Liver (tissue), 9 donors: ENCODE results near the gene GP1BB. TPM values are rescaled to one million over a fixed set of nuclear protein-coding genes. Genes with fewer than 3 reads are reported as not detected.

ENCODE experiments used
- DNase-seq: peaks from one replicate; pipeline ENCODE4 v3.0.0-alpha.2; 2017; ENCODE audit warnings: low spot score
- H3K27ac ChIP-seq, 2 donors: one replicate each; pipeline ENCODE4 v1.7.0; 2013; ENCODE audit warnings: inconsistent platforms in 2 of 2, low read length in 2 of 2, control low read depth in 1 of 2, low read depth in 1 of 2, mild to moderate bottlenecking in 1 of 2
- H3K27me3 ChIP-seq, 4 donors: one replicate each; pipeline versions ENCODE4 v1.6.1 to v1.7.0; 2013; ENCODE audit warnings: low read length in 3 of 4, inconsistent platforms in 1 of 4, mild to moderate bottlenecking in 1 of 4, moderate library complexity in 1 of 4; ENCODE audit not compliant: control insufficient read depth in 4 of 4, insufficient read depth in 4 of 4
- H3K36me3 ChIP-seq, 4 donors: one replicate each; pipeline versions ENCODE4 v1.6.1 to v1.7.0; 2013; ENCODE audit warnings: low read length in 3 of 4, mild to moderate bottlenecking in 3 of 4, low read depth in 1 of 4, moderate library complexity in 1 of 4; ENCODE audit not compliant: control insufficient read depth in 4 of 4, insufficient read depth in 3 of 4
- H3K4me1 ChIP-seq, 4 donors: one replicate each; pipeline versions ENCODE4 v1.6.1 to v1.7.0; 2013; ENCODE audit warnings: low read length in 3 of 4, mild to moderate bottlenecking in 3 of 4, moderate library complexity in 1 of 4; ENCODE audit not compliant: control insufficient read depth in 4 of 4, insufficient read depth in 4 of 4
- H3K4me3 ChIP-seq, 3 donors: one replicate each; pipeline versions ENCODE4 v1.6.1 to v1.7.0; 2013; ENCODE audit warnings: low read length in 3 of 3, control low read depth in 1 of 3, low read depth in 1 of 3, mild to moderate bottlenecking in 1 of 3
- H3K9ac ChIP-seq, 2 donors: one replicate each; pipeline ENCODE4 v1.7.0; 2013; ENCODE audit warnings: low read length in 2 of 2, mild to moderate bottlenecking in 2 of 2, moderate library complexity in 2 of 2, control low read depth in 1 of 2, low read depth in 1 of 2
- H3K9me3 ChIP-seq, 4 donors: one replicate each; pipeline versions ENCODE4 v1.6.1 to v1.7.0; 2013; ENCODE audit warnings: low read length in 3 of 4; ENCODE audit not compliant: control insufficient read depth in 4 of 4
- ATF3 ChIP-seq: IDR thresholded peaks from 2 replicates; pipeline ENCODE4 v1.6.1; 2016; ENCODE audit warnings: antibody characterized with exemption
- CTCF ChIP-seq: fragments of 150-350 bp; IDR thresholded peaks from 2 replicates; pipeline ENCODE4 v1.5.1; 2017; ENCODE audit warnings: improper control_type of control experiment, low read depth, low read length; ENCODE audit not compliant: missing input control
- EGR1 ChIP-seq, 2 donors: IDR thresholded peaks; 2 replicates each; pipeline ENCODE4 v1.6.1; 2016 to 2018; ENCODE audit warnings: antibody characterized with exemption in 2 of 2, low read depth in 2 of 2
- FOXA1 ChIP-seq: IDR thresholded peaks from 2 replicates; pipeline ENCODE4 v1.6.1; 2016; ENCODE audit warnings: antibody characterized with exemption
- FOXA2 ChIP-seq: IDR thresholded peaks from 2 replicates; pipeline ENCODE4 v1.6.1; 2016; ENCODE audit warnings: antibody characterized with exemption
- GABPA ChIP-seq, 2 donors: IDR thresholded peaks in 1 of 2; conservative IDR thresholded peaks in 1 of 2; 2 replicates each; pipeline ENCODE4 v1.6.1; 2016; ENCODE audit warnings: antibody characterized with exemption in 2 of 2, mild to moderate bottlenecking in 1 of 2, moderate library complexity in 1 of 2
- HNF4A ChIP-seq, 2 donors: conservative IDR thresholded peaks; 2 replicates each; pipeline ENCODE4 v1.6.1; 2016; ENCODE audit warnings: antibody characterized with exemption in 2 of 2, mild to moderate bottlenecking in 2 of 2
- HNF4G ChIP-seq: IDR thresholded peaks from 2 replicates; pipeline ENCODE4 v1.6.1; 2016; ENCODE audit warnings: antibody characterized with exemption
- JUND ChIP-seq, 2 donors: IDR thresholded peaks; 2 replicates each; pipeline ENCODE4 v1.6.1; 2016; ENCODE audit warnings: antibody characterized with exemption in 2 of 2
- MAX ChIP-seq: IDR thresholded peaks from 2 replicates; pipeline ENCODE4 v1.6.1; 2016; ENCODE audit warnings: antibody characterized with exemption
- NR2F2 ChIP-seq: IDR thresholded peaks from 2 replicates; pipeline ENCODE4 v1.6.1; 2016; ENCODE audit warnings: antibody characterized with exemption
- RXRA ChIP-seq, 2 donors: IDR thresholded peaks; 2 replicates each; pipeline ENCODE4 v1.6.1; 2017 to 2018; ENCODE audit warnings: antibody characterized with exemption in 2 of 2, mild to moderate bottlenecking in 1 of 2
- SP1 ChIP-seq: IDR thresholded peaks from 2 replicates; pipeline ENCODE4 v1.6.1; 2018; ENCODE audit warnings: antibody characterized with exemption, mild to moderate bottlenecking
- TAF1 ChIP-seq: conservative IDR thresholded peaks from 2 replicates; pipeline ENCODE4 v1.6.1; 2016; ENCODE audit warnings: antibody characterized with exemption, mild to moderate bottlenecking
- YY1 ChIP-seq: IDR thresholded peaks from 2 replicates; pipeline ENCODE4 v1.6.1; 2016; ENCODE audit warnings: antibody characterized with exemption, mild to moderate bottlenecking
- WGBS: extraction: QIAGEN DNeasy Blood & Tissue Kit; methylation state at CpG from one replicate; pipeline ENCODE4 v1.1.7; 2013; 5-methylcytosine and 5-hydroxymethylcytosine counted together
- polyA plus RNA-seq, 2 donors: library from polyadenylated mRNA; stranded (reverse) in 1 of 2; unstranded in 1 of 2; fragments of 200-250 nt in 1 of 2; fragments of >200 nt in 1 of 2; fragmentation: Nextera tagmentation in 1 of 2; extraction: Ambion mirVana in 1 of 2; gene quantifications; one replicate each; pipeline versions ENCODE4 v1.2.1 to v1.2.3, GENCODE V29; 2013 to 2015
- total RNA-seq, 2 donors: library from RNA; depleted of rRNA; stranded (reverse); fragments of >200 nt; gene quantifications; one replicate each; pipeline ENCODE4 v1.2.3, GENCODE V29; 2014
- TF ChIP-seq, protein P1 (sequence below): IDR thresholded peaks from 2 replicates; pipeline ENCODE4 v1.6.1; 2016; ENCODE audit warnings: antibody characterized with exemption, mild to moderate bottlenecking
- TF ChIP-seq, protein P2 (sequence below): IDR thresholded peaks from 2 replicates; pipeline ENCODE4 v1.6.1; 2016; ENCODE audit warnings: antibody characterized with exemption
- donor health status: healthy.
- donor health status: healthy.
- donor health status: healthy.
- donor health status: healthy.
- donor health status: healthy.

The GP1BB gene
- total and polyA plus RNA-seq, 4 donors, result 0.38 to 5.7 (median 0.51) TPM; not detected in 1

DNA sequence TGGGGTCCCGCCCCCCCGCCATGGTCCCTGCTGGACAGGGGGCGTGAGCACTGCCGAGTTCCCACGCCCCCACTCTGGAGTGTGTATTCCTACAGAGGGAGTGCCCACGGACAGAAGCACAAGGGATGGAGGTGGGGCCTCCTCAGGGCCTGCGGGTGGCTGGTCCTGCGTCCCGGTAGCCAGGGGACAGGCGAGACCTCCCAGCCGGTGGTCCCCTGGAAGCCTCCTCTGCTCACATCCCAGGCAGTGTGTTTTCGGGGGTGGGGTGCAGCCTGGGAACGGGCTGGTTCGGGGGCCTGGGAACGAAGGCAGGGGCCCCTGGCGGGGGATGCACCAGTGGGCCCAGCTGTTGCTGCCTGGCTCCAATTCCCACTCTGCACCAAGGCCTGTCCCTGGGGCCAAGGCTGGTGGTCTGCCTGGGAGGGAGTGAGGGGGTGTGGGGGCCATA lies 16.1 kb downstream of the GP1BB start:
- H3K27ac ChIP-seq, result no peak overlapping the region
- no peak overlapping the region for H3K4me3 ChIP-seq
- H3K9me3 ChIP-seq, result no peaks in the 10 kb centered on the region
- H3K36me3 ChIP-seq, result no peaks in the 10 kb centered on the region
- no peak for DNase-seq
- TF ChIP-seq EGR1 (IDR thresholded peaks at IDR 0.05; ENCODE audit: low read depth in 2 of 2) (no peak), CTCF (no peak), JUND (IDR thresholded peaks at IDR 0.05) (no peak), YY1 (no peak), FOXA1 (no peak), SP1 (no peak), ATF3 (no peak), TAF1 (no peak), HNF4A (conservative IDR thresholded peaks at IDR 0.05) (no peak), GABPA (IDR thresholded peaks at IDR 0.05 in 1 of 2, conservative IDR thresholded peaks at IDR 0.05 in 1 of 2) (no peak), RXRA (IDR thresholded peaks at IDR 0.05) (no peak), MAX (no peak), HNF4G (no peak), NR2F2 (no peak), FOXA2 (no peak)
- TF ChIP-seq, protein P1, sequence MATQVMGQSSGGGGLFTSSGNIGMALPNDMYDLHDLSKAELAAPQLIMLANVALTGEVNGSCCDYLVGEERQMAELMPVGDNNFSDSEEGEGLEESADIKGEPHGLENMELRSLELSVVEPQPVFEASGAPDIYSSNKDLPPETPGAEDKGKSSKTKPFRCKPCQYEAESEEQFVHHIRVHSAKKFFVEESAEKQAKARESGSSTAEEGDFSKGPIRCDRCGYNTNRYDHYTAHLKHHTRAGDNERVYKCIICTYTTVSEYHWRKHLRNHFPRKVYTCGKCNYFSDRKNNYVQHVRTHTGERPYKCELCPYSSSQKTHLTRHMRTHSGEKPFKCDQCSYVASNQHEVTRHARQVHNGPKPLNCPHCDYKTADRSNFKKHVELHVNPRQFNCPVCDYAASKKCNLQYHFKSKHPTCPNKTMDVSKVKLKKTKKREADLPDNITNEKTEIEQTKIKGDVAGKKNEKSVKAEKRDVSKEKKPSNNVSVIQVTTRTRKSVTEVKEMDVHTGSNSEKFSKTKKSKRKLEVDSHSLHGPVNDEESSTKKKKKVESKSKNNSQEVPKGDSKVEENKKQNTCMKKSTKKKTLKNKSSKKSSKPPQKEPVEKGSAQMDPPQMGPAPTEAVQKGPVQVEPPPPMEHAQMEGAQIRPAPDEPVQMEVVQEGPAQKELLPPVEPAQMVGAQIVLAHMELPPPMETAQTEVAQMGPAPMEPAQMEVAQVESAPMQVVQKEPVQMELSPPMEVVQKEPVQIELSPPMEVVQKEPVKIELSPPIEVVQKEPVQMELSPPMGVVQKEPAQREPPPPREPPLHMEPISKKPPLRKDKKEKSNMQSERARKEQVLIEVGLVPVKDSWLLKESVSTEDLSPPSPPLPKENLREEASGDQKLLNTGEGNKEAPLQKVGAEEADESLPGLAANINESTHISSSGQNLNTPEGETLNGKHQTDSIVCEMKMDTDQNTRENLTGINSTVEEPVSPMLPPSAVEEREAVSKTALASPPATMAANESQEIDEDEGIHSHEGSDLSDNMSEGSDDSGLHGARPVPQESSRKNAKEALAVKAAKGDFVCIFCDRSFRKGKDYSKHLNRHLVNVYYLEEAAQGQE, result no peak
- TF ChIP-seq, protein P2, sequence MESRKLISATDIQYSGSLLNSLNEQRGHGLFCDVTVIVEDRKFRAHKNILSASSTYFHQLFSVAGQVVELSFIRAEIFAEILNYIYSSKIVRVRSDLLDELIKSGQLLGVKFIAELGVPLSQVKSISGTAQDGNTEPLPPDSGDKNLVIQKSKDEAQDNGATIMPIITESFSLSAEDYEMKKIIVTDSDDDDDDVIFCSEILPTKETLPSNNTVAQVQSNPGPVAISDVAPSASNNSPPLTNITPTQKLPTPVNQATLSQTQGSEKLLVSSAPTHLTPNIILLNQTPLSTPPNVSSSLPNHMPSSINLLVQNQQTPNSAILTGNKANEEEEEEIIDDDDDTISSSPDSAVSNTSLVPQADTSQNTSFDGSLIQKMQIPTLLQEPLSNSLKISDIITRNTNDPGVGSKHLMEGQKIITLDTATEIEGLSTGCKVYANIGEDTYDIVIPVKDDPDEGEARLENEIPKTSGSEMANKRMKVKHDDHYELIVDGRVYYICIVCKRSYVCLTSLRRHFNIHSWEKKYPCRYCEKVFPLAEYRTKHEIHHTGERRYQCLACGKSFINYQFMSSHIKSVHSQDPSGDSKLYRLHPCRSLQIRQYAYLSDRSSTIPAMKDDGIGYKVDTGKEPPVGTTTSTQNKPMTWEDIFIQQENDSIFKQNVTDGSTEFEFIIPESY, result no peak
- H3K27me3 ChIP-seq, result no peaks in the 10 kb centered on the region
- WGBS, result 77% methylated on average over 16 of the region's 16 CpGs
- no peaks in the 10 kb centered on the region for H3K4me1 ChIP-seq
- H3K9ac ChIP-seq, result no peak overlapping the region
